ENCODE measurements around the gene ACTG1. TPM values are rescaled to one million over a fixed set of nuclear protein-coding genes. Genes with fewer than 3 reads are reported as not detected.

The ACTG1 gene
- total and polyA plus RNA-seq, 2 of the 13 experiments (the other 11 are each of a cell fraction or from before 2014, with no cell fraction given) = 973 to 1,138 TPM

DNA sequence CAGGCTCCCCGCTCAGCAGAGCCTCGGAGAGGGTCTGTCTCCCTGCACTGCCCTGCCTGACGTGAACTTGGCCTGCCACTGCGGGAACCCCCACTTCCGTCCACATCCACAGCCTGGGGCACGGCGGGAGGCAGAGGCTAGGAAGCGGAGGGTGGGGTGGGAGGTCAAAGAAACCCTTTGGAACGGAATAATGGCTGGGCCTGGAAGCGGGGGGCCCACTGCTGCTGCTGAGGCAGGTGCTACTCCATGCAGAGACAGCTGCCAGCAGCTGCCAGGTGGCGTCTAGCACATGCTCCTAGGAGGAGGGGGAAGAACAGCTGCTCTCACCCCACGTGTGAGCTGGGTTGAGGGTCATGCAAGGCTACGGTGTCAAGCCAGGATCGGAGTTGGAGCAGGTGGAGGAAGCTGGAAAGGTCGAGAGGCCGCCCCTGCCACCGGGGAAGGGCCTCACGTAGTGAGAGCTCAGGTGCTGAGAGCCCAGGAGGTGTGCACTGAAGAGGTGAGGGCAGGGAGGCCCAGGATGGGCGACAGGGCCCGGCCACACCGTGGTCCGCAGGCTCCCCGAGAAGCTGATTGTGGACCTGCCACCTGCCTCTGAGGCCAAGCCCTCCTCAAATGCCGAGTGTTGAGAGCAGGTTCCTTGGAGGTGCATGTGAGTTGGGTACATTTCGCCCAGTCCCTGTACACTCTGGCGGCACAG lies 25.4 kb upstream of the ACTG1 start (continued):
- TF ChIP-seq MNT (IDR thresholded peaks at IDR 0.05) = peak; percentile 13; the same call in 1 of the 2 replicates
- TF ChIP-seq AGO2 (optimal IDR thresholded peaks at IDR 0.05; ENCODE audit: low read depth, low read length) = peak; percentile 87

DNA sequence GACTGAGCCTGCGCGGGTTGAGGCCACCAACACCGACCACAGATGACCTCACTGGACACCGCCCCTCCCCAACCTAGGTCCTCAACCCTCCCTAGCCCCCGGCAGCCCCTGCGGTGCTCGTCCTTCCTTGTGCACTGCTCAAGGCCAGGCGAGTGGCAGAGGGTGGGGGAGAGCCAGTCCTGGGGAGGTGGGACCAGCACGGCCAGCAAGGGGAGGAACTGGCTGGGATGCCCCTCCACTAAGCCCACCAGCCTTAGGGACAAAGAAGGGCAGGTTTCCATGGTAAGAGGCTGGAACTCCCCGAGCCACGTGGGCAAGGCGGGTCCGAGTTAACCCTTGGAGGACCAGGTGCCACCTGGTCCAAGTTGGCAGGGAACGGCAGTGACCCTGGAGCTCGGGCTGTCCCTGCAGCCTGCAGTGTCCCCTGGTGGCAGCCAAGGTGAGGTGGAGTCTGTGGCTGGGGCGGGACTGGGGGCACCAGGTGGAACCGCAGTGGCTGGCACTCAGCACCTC lies 24.8 kb upstream of the ACTG1 start:
- no peaks in the 10 kb centered on the region for H3K79me2 ChIP-seq (ENCODE audit: insufficient read depth, low read length)
- peaks cover 4 to 16% of the 10 kb centered on the region in 2 experiments for H3K36me3 ChIP-seq (replicated peaks in 1 of 2; ENCODE audit: control insufficient read depth in 1 of 2, insufficient read depth in 2 of 2, low read length in 2 of 2)
- WGBS (ENCODE audit: low lambda C conversion rate) = 74% methylated on average over 7 of the region's 17 CpGs
- H4K20me1 ChIP-seq (ENCODE audit: insufficient read depth, low read length) = no peaks in the 10 kb centered on the region
- peak; percentile 68 for ATAC-seq
- no peak overlapping the region for H3K27ac ChIP-seq (ENCODE audit: extremely low read length, insufficient read depth, low read length)
- no peak for DNase-seq (ENCODE audit: low spot score)
- CTCF ChIA-PET (ENCODE audit: low intra/inter-chr PET ratio, low total read pairs) = interaction anchor here (1.9 kb wide), 1 partner anchor 284 kb away, joined by 8 read pairs; no protein-coding TSS in a partner anchor
- POLR2A ChIA-PET = interaction anchor here (0.7 to 1.4 kb wide), 2 partner anchors 22 to 25 kb away, joined by 3 to 5 read pairs; partner anchors contain the start of gene ACTG1
- peaks cover 13% of the 10 kb centered on the region for H3K4me1 ChIP-seq (ENCODE audit: insufficient read depth, low read length)
- no peaks in the 10 kb centered on the region for H3K27me3 ChIP-seq (ENCODE audit: control insufficient read depth in 1 of 2, insufficient read depth in 2 of 2, low read length in 2 of 2)
- H2AFZ ChIP-seq (ENCODE audit: low read length) = no peak overlapping the region
- H3K4me2 ChIP-seq (ENCODE audit: low read depth, low read length) = no peak overlapping the region
- intact Hi-C loops (cut with micrococcal nuclease; ENCODE audit: unreplicated experiment) (no loop called here), in situ Hi-C loops (cut with HindIII; ENCODE audit: extremely low pct_ligation_motif_present, low pct_unique_long_range_greater_than_20kb) (no loop called here)
- H3K4me3 ChIP-seq (replicated peaks in 1 of 3; ENCODE audit: insufficient read depth in 1 of 3, low read depth in 2 of 3, low read length in 3 of 3) = no peak overlapping the region
- FAIRE-seq = peak; percentile 28
- no TSS peak for BruUV-seq (replicated peaks)
- no peak overlapping the region for H3K9ac ChIP-seq (ENCODE audit: insufficient read depth, low read depth, low read length)
- H3K9me3 ChIP-seq (ENCODE audit: low read length) = no peaks in the 10 kb centered on the region
- TF ChIP-seq, protein P1, sequence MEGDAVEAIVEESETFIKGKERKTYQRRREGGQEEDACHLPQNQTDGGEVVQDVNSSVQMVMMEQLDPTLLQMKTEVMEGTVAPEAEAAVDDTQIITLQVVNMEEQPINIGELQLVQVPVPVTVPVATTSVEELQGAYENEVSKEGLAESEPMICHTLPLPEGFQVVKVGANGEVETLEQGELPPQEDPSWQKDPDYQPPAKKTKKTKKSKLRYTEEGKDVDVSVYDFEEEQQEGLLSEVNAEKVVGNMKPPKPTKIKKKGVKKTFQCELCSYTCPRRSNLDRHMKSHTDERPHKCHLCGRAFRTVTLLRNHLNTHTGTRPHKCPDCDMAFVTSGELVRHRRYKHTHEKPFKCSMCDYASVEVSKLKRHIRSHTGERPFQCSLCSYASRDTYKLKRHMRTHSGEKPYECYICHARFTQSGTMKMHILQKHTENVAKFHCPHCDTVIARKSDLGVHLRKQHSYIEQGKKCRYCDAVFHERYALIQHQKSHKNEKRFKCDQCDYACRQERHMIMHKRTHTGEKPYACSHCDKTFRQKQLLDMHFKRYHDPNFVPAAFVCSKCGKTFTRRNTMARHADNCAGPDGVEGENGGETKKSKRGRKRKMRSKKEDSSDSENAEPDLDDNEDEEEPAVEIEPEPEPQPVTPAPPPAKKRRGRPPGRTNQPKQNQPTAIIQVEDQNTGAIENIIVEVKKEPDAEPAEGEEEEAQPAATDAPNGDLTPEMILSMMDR (CRISPR knock-in tag; IDR thresholded peaks at IDR 0.05) = peak; percentile 85
- TF ChIP-seq U2AF2 (IDR thresholded peaks at IDR 0.05; ENCODE audit: low read depth, low read length) = no peak
- no peak for TF ChIP-seq ZSCAN31 (CRISPR knock-in tag; IDR thresholded peaks at IDR 0.05; ENCODE audit: low read depth)
- no peak for TF ChIP-seq ZNF878 (CRISPR knock-in tag; IDR thresholded peaks at IDR 0.05)
- TF ChIP-seq, protein P2, sequence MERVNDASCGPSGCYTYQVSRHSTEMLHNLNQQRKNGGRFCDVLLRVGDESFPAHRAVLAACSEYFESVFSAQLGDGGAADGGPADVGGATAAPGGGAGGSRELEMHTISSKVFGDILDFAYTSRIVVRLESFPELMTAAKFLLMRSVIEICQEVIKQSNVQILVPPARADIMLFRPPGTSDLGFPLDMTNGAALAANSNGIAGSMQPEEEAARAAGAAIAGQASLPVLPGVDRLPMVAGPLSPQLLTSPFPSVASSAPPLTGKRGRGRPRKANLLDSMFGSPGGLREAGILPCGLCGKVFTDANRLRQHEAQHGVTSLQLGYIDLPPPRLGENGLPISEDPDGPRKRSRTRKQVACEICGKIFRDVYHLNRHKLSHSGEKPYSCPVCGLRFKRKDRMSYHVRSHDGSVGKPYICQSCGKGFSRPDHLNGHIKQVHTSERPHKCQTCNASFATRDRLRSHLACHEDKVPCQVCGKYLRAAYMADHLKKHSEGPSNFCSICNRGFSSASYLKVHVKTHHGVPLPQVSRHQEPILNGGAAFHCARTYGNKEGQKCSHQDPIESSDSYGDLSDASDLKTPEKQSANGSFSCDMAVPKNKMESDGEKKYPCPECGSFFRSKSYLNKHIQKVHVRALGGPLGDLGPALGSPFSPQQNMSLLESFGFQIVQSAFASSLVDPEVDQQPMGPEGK (CRISPR knock-in tag; IDR thresholded peaks at IDR 0.05) = peak; percentile 52; the same call in 1 of the 2 replicates
- peak; percentile 94 for TF ChIP-seq ZNF652 (CRISPR knock-in tag; IDR thresholded peaks at IDR 0.05; ENCODE audit: borderline replicate concordance, low read depth)
- no peak for TF ChIP-seq SIN3A (IDR thresholded peaks at IDR 0.05; ENCODE audit: borderline replicate concordance, low read depth, low read length)
- no peak for TF ChIP-seq FOXA1 (IDR thresholded peaks at IDR 0.05)
- 0 out of 2 replicates have a peak, but pooled peaks have one; percentile 8 for TF ChIP-seq FOXA1 (CRISPR knock-in tag; IDR thresholded peaks at IDR 0.05)
- no peak for TF ChIP-seq FOXP4 (CRISPR knock-in tag; IDR thresholded peaks at IDR 0.05)
- TF ChIP-seq PLRG1 (conservative IDR thresholded peaks at IDR 0.05) = no peak
- no peak for TF ChIP-seq ZNF557 (CRISPR knock-in tag; IDR thresholded peaks at IDR 0.05)
